GM12878 (cell line): ENCODE results near the gene SUPT7L. TPM values are rescaled to one million over a fixed set of nuclear protein-coding genes. Genes with fewer than 3 reads are reported as not detected.
A peak's percentile ranks its signal among the peaks of the same experiment; 100 is the strongest.

Source experiments
- ATAC-seq: fragments of 200-7000 bp; cut with Tn5 transposase; 3 replicates; pipeline ENCODE4 v1.9.1; 2020; ENCODE audit warnings: mild to moderate bottlenecking, moderate library complexity
- BruUV-seq: library from RNA; stranded (reverse); fragments of 400-500 nt; replicated peaks from 2 replicates; lab custom pipeline; 2021; lab: Mats Ljungman, UMichigan
- CTCF ChIA-PET: fragments of 300-600 bp; sonication (Branson Sonifier 250); formaldehyde crosslinking; extraction: SDS; loops from one replicate; lab custom pipeline; 2021; ENCODE audit warnings: inconsistent platforms; lab: Yijun Ruan, JAX
- POLR2A ChIA-PET: fragments of 350-600 bp; formaldehyde crosslinking; extraction: SDS; loops from one replicate; lab custom pipeline; 2021; ENCODE audit warnings: inconsistent platforms; lab: Charles Lee
- RAD21 ChIA-PET: fragments of 300-600 bp; sonication (Branson Sonifier 250); formaldehyde crosslinking; loops from one replicate; lab custom pipeline; 2023; ENCODE audit warnings: antibody characterized with exemption; ENCODE audit not compliant: unreplicated experiment; lab: Charles Lee
- SMC1A ChIA-PET: fragments of 300-600 bp; sonication (Branson Sonifier 250); formaldehyde crosslinking; loops from one replicate; lab custom pipeline; 2023; ENCODE audit not compliant: unreplicated experiment, uncharacterized antibody; lab: Charles Lee
- DNase-seq: peaks from one replicate; pipeline ENCODE4 v3.0.0-alpha.2; 2011; ENCODE audit warnings: low read depth, low spot score
- FAIRE-seq: peaks from 3 replicates; lab custom pipeline; 2011; peaks lifted over from hg19 to GRCh38; lab: Jason Lieb, UNC
- H2AFZ ChIP-seq: 2 replicates; pipeline ENCODE4 v1.6.0; 2011; ENCODE audit warnings: low read depth, low read length, control low read depth; ENCODE audit not compliant: control insufficient read depth
- H3K27ac ChIP-seq: 2 replicates; pipeline ENCODE4 v1.5.1; 2011; ENCODE audit warnings: control low read depth; ENCODE audit not compliant: control insufficient read depth, insufficient read depth
- H3K27me3 ChIP-seq, 2 experiments: replicated peaks in 1 of 2; 2 replicates each; pipeline versions ENCODE4 v1.6.0 to v1.6.1; 2011; ENCODE audit warnings: low read length in 1 of 2; ENCODE audit not compliant: control insufficient read depth in 2 of 2, insufficient read depth in 2 of 2
- H3K36me3 ChIP-seq, 2 experiments: 2 replicates each; pipeline ENCODE4 v1.5.1; 2011; ENCODE audit warnings: low read length in 1 of 2; ENCODE audit not compliant: control insufficient read depth in 2 of 2, insufficient read depth in 2 of 2
- H3K4me1 ChIP-seq: 2 replicates; pipeline ENCODE4 v1.6.1; 2011; ENCODE audit warnings: mild to moderate bottlenecking, low read length, moderate library complexity, mixed read lengths; ENCODE audit not compliant: control insufficient read depth, insufficient read depth
- H3K4me2 ChIP-seq: 2 replicates; pipeline ENCODE4 v1.6.0; 2011; ENCODE audit warnings: control low read depth; ENCODE audit not compliant: control insufficient read depth, insufficient read depth
- H3K4me3 ChIP-seq: fragments of 200-600 bp; sonication (generic); 2 replicates; pipeline ENCODE4 v1.5.1; 2016
- H3K79me2 ChIP-seq: 2 replicates; pipeline ENCODE4 v1.6.0; 2011; ENCODE audit warnings: low read length; ENCODE audit not compliant: control insufficient read depth, insufficient read depth
- H3K9ac ChIP-seq: 2 replicates; pipeline ENCODE4 v1.8.0; 2011; ENCODE audit warnings: low read length, control low read depth, mixed read lengths; ENCODE audit not compliant: control insufficient read depth, insufficient read depth
- H3K9me3 ChIP-seq: replicated peaks from 3 replicates; pipeline ENCODE4 v1.5.1; 2011; ENCODE audit warnings: mild to moderate bottlenecking, low read length; ENCODE audit not compliant: control insufficient read depth, insufficient read depth
- H4K20me1 ChIP-seq: 2 replicates; pipeline ENCODE4 v1.6.0; 2011; ENCODE audit not compliant: control insufficient read depth, insufficient read depth
- CBX3 ChIP-seq: fragments of 200-600 bp; sonication (generic); IDR thresholded peaks from 2 replicates; pipeline ENCODE4 v1.6.1; 2016; ENCODE audit warnings: low read depth, borderline replicate concordance
- EGR1 ChIP-seq, 2 experiments: IDR thresholded peaks; 1 replicate in 1 of 2; 2 replicates in 1 of 2; pipeline ENCODE4 v1.6.1; 2011 to 2012; ENCODE audit warnings: low read depth in 2 of 2, low read length in 2 of 2, borderline replicate concordance in 1 of 2, mild to moderate bottlenecking in 1 of 2, moderate library complexity in 1 of 2
- FOS ChIP-seq: IDR thresholded peaks from 3 replicates; pipeline ENCODE4 v1.6.1; 2011; ENCODE audit warnings: borderline replicate concordance; ENCODE audit not compliant: insufficient read length; ENCODE audit errors: extremely low read depth
- JUNB ChIP-seq: IDR thresholded peaks from 2 replicates; pipeline ENCODE4 v1.6.1; 2016; ENCODE audit warnings: antibody characterized with exemption, mild to moderate bottlenecking
- JUND ChIP-seq: IDR thresholded peaks from 2 replicates; pipeline ENCODE4 v1.6.1; 2012; ENCODE audit warnings: low read depth, mild to moderate bottlenecking, low read length, improper control_type of control experiment, moderate library complexity
- MTA3 ChIP-seq: IDR thresholded peaks from 2 replicates; pipeline ENCODE4 v1.6.1; 2012; ENCODE audit warnings: low read length, inconsistent platforms, borderline replicate concordance
- RELA ChIP-seq: fragments of 450-650 bp; IDR thresholded peaks from 2 replicates; pipeline ENCODE4 v1.8.0; 2014; ENCODE audit warnings: borderline replicate concordance; ENCODE audit not compliant: partially characterized antibody
- SIN3A ChIP-seq: IDR thresholded peaks from 2 replicates; pipeline ENCODE4 v1.6.1; 2012; ENCODE audit warnings: low read depth, low read length, improper control_type of control experiment
- SIX5 ChIP-seq: IDR thresholded peaks from 2 replicates; pipeline ENCODE4 v1.6.1; 2011; ENCODE audit warnings: mild to moderate bottlenecking, low read depth, low read length, moderate library complexity; ENCODE audit not compliant: severe bottlenecking
- TCF7 ChIP-seq: IDR thresholded peaks from 2 replicates; pipeline ENCODE4 v1.6.1; 2014; ENCODE audit warnings: antibody characterized with exemption, borderline replicate concordance
- ZNF207 ChIP-seq: fragments of 450-650 bp; IDR thresholded peaks from 2 replicates; pipeline ENCODE4 v1.6.1; 2014; ENCODE audit warnings: antibody characterized with exemption, mild to moderate bottlenecking, borderline replicate concordance
- WGBS: methylation state at CpG from one replicate; pipeline ENCODE4 v1.1.6; 2016; ENCODE audit warnings: low lambda C conversion rate; ENCODE audit not compliant: insufficient replicate concordance, insufficient coverage; ENCODE audit errors: missing lambda C conversion rate; 5-methylcytosine and 5-hydroxymethylcytosine counted together
- in situ Hi-C: fragments of 300-500 bp; cut with MboI; formaldehyde crosslinking; loops from 9 replicates; pipeline ENCODE4 v1.14.3; 2018; ENCODE audit warnings: mixed read lengths
- intact Hi-C: fragments of 100-400 bp; cut with micrococcal nuclease; formaldehyde crosslinking; loops from one replicate; pipeline ENCODE4 v1.14.2; 2022; ENCODE audit not compliant: unreplicated experiment
- polyA plus RNA-seq, 11 experiments: library from polyadenylated mRNA; depleted of rRNA in 4 of 11; unstranded in 6 of 11; stranded (reverse) in 5 of 11; fragments of >200 nt; fragmentation: Nextera tagmentation in 4 of 11; fragmentation: Illumina TruSeq in 1 of 11; extraction: Ambion mirVana in 4 of 11; extraction: Trizol in 1 of 11; gene quantifications; 1 replicate in 1 of 11; 2 replicates in 10 of 11; pipeline versions ENCODE4 v1.2.1 to v1.2.3, GENCODE V29; 2011 to 2016; ENCODE audit warnings: inconsistent platforms in 2 of 11, missing spikeins in 2 of 11, low read depth in 1 of 11
- total RNA-seq, 4 experiments: library from RNA; depleted of rRNA in 3 of 4; stranded (reverse); fragments of >200 nt in 3 of 4; fragmentation: Illumina TruSeq in 1 of 4; extraction: Trizol in 1 of 4; gene quantifications; 2 replicates each; pipeline versions ENCODE4 v1.2.1 to v1.2.3, GENCODE V29; 2013 to 2021
- TF ChIP-seq, protein P1 (sequence below): fragments of 450-650 bp; formaldehyde crosslinking; IDR thresholded peaks from 2 replicates; pipeline ENCODE4 v1.4.0; 2020; ENCODE audit warnings: mild to moderate bottlenecking, moderate library complexity
- TF ChIP-seq, protein P2 (sequence below): fragments of 450-650 bp; IDR thresholded peaks from 2 replicates; pipeline ENCODE4 v1.6.1; 2016; ENCODE audit warnings: mild to moderate bottlenecking
- TF ChIP-seq, protein P3 (sequence below): fragments of 450-650 bp; formaldehyde crosslinking; IDR thresholded peaks from 2 replicates; pipeline ENCODE4 v1.4.0; 2022; ENCODE audit warnings: mild to moderate bottlenecking, moderate library complexity

Gene SUPT7L
- total and polyA plus RNA-seq, 10 of the 15 experiments (the other 5 are each of a cell fraction or from before 2014, with no cell fraction given): 10.2 to 43.7 (median 21.3) TPM

- ChIA-PET RAD21 (no interaction called here), SMC1A (interaction anchor here (0.6 to 0.9 kb wide), 2 partner anchors 21 to 35 kb away, joined by 3 to 4 read pairs; no protein-coding TSS in a partner anchor), POLR2A (interaction anchor here (0.6 kb wide), 1 partner anchor 220 kb away, joined by 3 read pairs; no protein-coding TSS in a partner anchor), CTCF (interaction anchor here (7.1 kb wide), 1 partner anchor 18 kb away, joined by 79 read pairs; no protein-coding TSS in a partner anchor)
- in situ Hi-C loops: no loop called here
- peaks cover 29% of the 10 kb centered on the region for H3K79me2 ChIP-seq
- DNase-seq: no peak
- peaks cover 2 to 14% of the 10 kb centered on the region in 2 experiments for H3K36me3 ChIP-seq
- H3K4me2 ChIP-seq: peak overlapping the region; percentile 80
- intact Hi-C loops: loop anchor here (10.0 kb wide), 1 partner anchor 180 kb away; the partner anchor contains the start of gene IFT172
- peak overlapping the region; percentile 89 for H3K9ac ChIP-seq
- H4K20me1 ChIP-seq: no peaks in the 10 kb centered on the region
- no peak for ATAC-seq
- peak overlapping the region; percentile 90 for H3K4me3 ChIP-seq
- no peaks in the 10 kb centered on the region for H3K27me3 ChIP-seq
- no TSS peak for BruUV-seq
- H3K27ac ChIP-seq: no peak overlapping the region; the same call in 1 of the 2 replicates
- H2AFZ ChIP-seq: peak overlapping the region; percentile 97; the same call in 1 of the 2 replicates
- no peaks in the 10 kb centered on the region for H3K9me3 ChIP-seq
- no peak for FAIRE-seq
- 79% methylated on average over 16 of the region's 16 CpGs for WGBS
- H3K4me1 ChIP-seq: peaks cover 10% of the 10 kb centered on the region
- TF ChIP-seq MTA3 (no peak), JUND (no peak), FOS (no peak), SIN3A (no peak), CBX3 (no peak), SIX5 (no peak), EGR1 (IDR thresholded peaks at IDR 0.05; ENCODE audit: borderline replicate concordance in 1 of 2, low read depth in 2 of 2, low read length in 2 of 2) (no peak), JUNB (no peak), RELA (no peak), ZNF207 (no peak), TCF7 (no peak)
- TF ChIP-seq, protein P1, sequence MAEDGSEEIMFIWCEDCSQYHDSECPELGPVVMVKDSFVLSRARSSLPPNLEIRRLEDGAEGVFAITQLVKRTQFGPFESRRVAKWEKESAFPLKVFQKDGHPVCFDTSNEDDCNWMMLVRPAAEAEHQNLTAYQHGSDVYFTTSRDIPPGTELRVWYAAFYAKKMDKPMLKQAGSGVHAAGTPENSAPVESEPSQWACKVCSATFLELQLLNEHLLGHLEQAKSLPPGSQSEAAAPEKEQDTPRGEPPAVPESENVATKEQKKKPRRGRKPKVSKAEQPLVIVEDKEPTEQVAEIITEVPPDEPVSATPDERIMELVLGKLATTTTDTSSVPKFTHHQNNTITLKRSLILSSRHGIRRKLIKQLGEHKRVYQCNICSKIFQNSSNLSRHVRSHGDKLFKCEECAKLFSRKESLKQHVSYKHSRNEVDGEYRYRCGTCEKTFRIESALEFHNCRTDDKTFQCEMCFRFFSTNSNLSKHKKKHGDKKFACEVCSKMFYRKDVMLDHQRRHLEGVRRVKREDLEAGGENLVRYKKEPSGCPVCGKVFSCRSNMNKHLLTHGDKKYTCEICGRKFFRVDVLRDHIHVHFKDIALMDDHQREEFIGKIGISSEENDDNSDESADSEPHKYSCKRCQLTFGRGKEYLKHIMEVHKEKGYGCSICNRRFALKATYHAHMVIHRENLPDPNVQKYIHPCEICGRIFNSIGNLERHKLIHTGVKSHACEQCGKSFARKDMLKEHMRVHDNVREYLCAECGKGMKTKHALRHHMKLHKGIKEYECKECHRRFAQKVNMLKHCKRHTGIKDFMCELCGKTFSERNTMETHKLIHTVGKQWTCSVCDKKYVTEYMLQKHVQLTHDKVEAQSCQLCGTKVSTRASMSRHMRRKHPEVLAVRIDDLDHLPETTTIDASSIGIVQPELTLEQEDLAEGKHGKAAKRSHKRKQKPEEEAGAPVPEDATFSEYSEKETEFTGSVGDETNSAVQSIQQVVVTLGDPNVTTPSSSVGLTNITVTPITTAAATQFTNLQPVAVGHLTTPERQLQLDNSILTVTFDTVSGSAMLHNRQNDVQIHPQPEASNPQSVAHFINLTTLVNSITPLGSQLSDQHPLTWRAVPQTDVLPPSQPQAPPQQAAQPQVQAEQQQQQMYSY (CRISPR knock-in tag): no peak
- TF ChIP-seq, protein P2, sequence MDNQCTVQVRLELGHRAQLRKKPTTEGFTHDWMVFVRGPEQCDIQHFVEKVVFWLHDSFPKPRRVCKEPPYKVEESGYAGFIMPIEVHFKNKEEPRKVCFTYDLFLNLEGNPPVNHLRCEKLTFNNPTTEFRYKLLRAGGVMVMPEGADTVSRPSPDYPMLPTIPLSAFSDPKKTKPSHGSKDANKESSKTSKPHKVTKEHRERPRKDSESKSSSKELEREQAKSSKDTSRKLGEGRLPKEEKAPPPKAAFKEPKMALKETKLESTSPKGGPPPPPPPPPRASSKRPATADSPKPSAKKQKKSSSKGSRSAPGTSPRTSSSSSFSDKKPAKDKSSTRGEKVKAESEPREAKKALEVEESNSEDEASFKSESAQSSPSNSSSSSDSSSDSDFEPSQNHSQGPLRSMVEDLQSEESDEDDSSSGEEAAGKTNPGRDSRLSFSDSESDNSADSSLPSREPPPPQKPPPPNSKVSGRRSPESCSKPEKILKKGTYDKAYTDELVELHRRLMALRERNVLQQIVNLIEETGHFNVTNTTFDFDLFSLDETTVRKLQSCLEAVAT: no peak
- TF ChIP-seq, protein P3, sequence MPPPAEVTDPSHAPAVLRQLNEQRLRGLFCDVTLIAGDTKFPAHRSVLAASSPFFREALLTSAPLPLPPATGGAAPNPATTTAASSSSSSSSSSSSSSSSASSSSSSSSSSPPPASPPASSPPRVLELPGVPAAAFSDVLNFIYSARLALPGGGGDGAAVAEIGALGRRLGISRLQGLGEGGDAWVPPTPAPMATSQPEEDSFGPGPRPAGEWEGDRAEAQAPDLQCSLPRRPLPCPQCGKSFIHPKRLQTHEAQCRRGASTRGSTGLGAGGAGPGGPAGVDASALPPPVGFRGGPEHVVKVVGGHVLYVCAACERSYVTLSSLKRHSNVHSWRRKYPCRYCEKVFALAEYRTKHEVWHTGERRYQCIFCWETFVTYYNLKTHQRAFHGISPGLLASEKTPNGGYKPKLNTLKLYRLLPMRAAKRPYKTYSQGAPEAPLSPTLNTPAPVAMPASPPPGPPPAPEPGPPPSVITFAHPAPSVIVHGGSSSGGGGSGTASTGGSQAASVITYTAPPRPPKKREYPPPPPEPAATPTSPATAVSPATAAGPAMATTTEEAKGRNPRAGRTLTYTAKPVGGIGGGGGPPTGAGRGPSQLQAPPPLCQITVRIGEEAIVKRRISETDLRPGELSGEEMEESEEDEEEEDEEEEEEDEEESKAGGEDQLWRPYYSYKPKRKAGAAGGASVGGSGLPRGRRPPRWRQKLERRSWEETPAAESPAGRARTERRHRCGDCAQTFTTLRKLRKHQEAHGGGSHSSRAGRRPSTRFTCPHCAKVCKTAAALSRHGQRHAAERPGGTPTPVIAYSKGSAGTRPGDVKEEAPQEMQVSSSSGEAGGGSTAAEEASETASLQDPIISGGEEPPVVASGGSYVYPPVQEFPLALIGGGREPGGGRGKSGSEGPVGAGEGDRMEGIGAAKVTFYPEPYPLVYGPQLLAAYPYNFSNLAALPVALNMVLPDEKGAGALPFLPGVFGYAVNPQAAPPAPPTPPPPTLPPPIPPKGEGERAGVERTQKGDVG: no peak
These were observed 1.4 kb upstream of the SUPT7L start for GRCh38 chr2:27664622-27665363.
